H1 (cell line): Measurements from ENCODE around the gene GRP. TPM values are rescaled to one million over a fixed set of nuclear protein-coding genes. Genes with fewer than 3 reads are reported as not detected.

Source experiments
- CBX8 ChIP-seq: fragments of 300-800, 300-1000 bp; sonication (generic); IDR thresholded peaks from 2 replicates; pipeline ENCODE4 v1.7.1; 2016; ENCODE audit warnings: low read depth, low read length, borderline replicate concordance
- GABPA ChIP-seq: IDR thresholded peaks from 2 replicates; pipeline ENCODE4 v1.6.1; 2011; ENCODE audit warnings: mild to moderate bottlenecking, low read length, moderate library complexity, borderline replicate concordance; ENCODE audit not compliant: insufficient read depth
- JUND ChIP-seq: IDR thresholded peaks from 2 replicates; pipeline ENCODE4 v1.6.1; 2011; ENCODE audit warnings: mild to moderate bottlenecking, improper control_type of control experiment, low read length
- KDM4A ChIP-seq: IDR thresholded peaks from one replicate; pipeline ENCODE4 v1.7.1; 2012; ENCODE audit warnings: low read depth, mild to moderate bottlenecking, moderate library complexity, low read length, inconsistent platforms; ENCODE audit not compliant: severe bottlenecking
- MAFK ChIP-seq: IDR thresholded peaks from 2 replicates; pipeline ENCODE4 v1.6.1; 2012; ENCODE audit warnings: low read depth, mild to moderate bottlenecking, improper control_type of control experiment, low read length
- RAD21 ChIP-seq, 2 experiments: IDR thresholded peaks in 1 of 2; conservative IDR thresholded peaks in 1 of 2; 2 replicates each; pipeline ENCODE4 v1.6.1; 2011; ENCODE audit warnings: low read depth in 2 of 2, low read length in 2 of 2, improper control_type of control experiment in 1 of 2, inconsistent platforms in 1 of 2, mild to moderate bottlenecking in 1 of 2, moderate library complexity in 1 of 2
- RFX5 ChIP-seq: IDR thresholded peaks from 2 replicates; pipeline ENCODE4 v1.6.1; 2011; ENCODE audit warnings: low read depth, low read length, improper control_type of control experiment, borderline replicate concordance
- RNF2 ChIP-seq: fragments of 200-900, 300-1000 bp; sonication (generic); IDR thresholded peaks from 2 replicates; pipeline ENCODE4 v1.7.1; 2016; ENCODE audit warnings: borderline replicate concordance, low read depth, mild to moderate bottlenecking, antibody characterized with exemption, low read length; ENCODE audit not compliant: poor library complexity, severe bottlenecking; ENCODE audit errors: missing control alignments
- SIN3A ChIP-seq, 2 experiments: IDR thresholded peaks in 1 of 2; conservative IDR thresholded peaks in 1 of 2; 2 replicates each; pipeline ENCODE4 v1.6.1; 2011 to 2012; ENCODE audit warnings: low read length in 2 of 2, improper control_type of control experiment in 1 of 2, low read depth in 1 of 2, mild to moderate bottlenecking in 1 of 2
- TAF7 ChIP-seq: optimal IDR thresholded peaks from 2 replicates; pipeline ENCODE3; 2011; ENCODE audit warnings: low read depth, mild to moderate bottlenecking, inconsistent platforms, low read length, moderate library complexity, borderline replicate concordance
- polyA plus RNA-seq, 7 experiments: library from polyadenylated mRNA; depleted of rRNA in 3 of 7; stranded (reverse) in 5 of 7; unstranded in 2 of 7; fragments of >200 nt in 5 of 7; fragments of 200-250 nt in 2 of 7; gene quantifications; 1 replicate in 5 of 7; 2 replicates in 1 of 7; 4 replicates in 1 of 7; pipeline versions ENCODE4 v1.2.1 to v1.2.3, GENCODE V29; 2011 to 2013; ENCODE audit warnings: missing spikeins in 2 of 7, mixed read lengths in 2 of 7
- total RNA-seq: library from RNA; stranded (reverse); fragmentation: NEBNext Ultra II Directional; extraction: Animal tissue kit (Norgen Biotek cat#: 25700); gene quantifications from 2 replicates; pipeline ENCODE4 v1.2.1, GENCODE V29; 2021
- TF ChIP-seq, protein P1 (sequence below): IDR thresholded peaks from 2 replicates; pipeline ENCODE4 v1.6.1; 2011; ENCODE audit warnings: low read depth, mild to moderate bottlenecking, low read length; ENCODE audit not compliant: insufficient read depth

The GRP gene
- total and polyA plus RNA-seq, 2 of the 8 experiments (the other 6 are each of a cell fraction or from before 2014, with no cell fraction given) = not detected

- TF ChIP-seq RNF2 (peak; percentile 42), MAFK (no peak), GABPA (no peak), TAF7 (no peak), JUND (no peak), CBX8 (no peak), KDM4A (no peak), RFX5 (no peak), RAD21 (IDR thresholded peaks at IDR 0.05 in 1 of 2, conservative IDR thresholded peaks at IDR 0.05 in 1 of 2; ENCODE audit: low read depth in 2 of 2, low read length in 2 of 2) (peak; percentile 8 to 13; a peak in 1 of 4 replicates), SIN3A (conservative IDR thresholded peaks at IDR 0.05 in 1 of 2, IDR thresholded peaks at IDR 0.05 in 1 of 2; ENCODE audit: low read depth in 1 of 2, low read length in 2 of 2) (no peak)
- TF ChIP-seq, protein P1, sequence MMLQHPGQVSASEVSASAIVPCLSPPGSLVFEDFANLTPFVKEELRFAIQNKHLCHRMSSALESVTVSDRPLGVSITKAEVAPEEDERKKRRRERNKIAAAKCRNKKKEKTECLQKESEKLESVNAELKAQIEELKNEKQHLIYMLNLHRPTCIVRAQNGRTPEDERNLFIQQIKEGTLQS = no peak
- TF ChIP-seq, all 59 proteins: peak for 5
Observed at GRCh38 chr18:59267503-59268126, 47.7 kb downstream of the GRP start (continued).
